Ecto neural progenitor cell (in vitro differentiated cells): ENCODE data around the gene ST3GAL3.
A peak's percentile ranks its signal among the peaks of the same experiment; 100 is the strongest.

Source experiments
- DNase-seq: peaks from one replicate; pipeline ENCODE4 v3.0.0-alpha.2; 2018; ENCODE audit warnings: low spot score

ST3GAL3 gene

GRCh38 chr1:43965316-43965715 is 258.0 kb downstream of the ST3GAL3 start:
- DNase-seq = no peak

DNA sequence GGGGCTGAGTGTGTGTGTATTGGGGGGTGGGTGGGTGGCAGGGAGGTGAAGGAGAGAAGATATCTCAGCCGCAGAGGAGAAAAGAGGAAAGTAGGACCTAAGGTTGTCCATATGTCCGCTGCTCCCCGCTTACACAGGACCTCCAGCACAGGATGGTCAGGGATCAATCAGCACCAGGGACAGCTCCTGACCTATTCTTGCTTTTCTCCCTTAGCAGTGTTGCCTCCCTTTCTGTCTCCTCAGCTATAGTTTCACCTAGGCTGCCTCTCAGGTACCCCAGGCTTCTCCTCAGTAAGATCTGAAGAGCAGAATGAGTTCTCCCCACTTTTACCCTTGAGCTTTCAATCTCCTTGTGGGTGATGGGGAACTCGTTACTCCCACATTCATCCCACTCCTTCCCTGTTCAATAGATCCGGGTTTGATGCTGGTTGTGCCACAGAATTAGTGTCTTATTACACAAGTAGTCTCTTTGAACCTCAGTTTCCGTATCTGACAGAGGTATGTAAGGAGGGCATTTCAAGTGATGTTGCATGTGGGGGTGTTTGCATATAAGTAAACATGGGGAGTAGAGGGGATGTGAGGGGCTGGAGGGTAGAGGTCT is 261.1 kb downstream of the ST3GAL3 start:
- no peak for DNase-seq

GRCh38 chr1:43969416-43969745 is 262.0 kb downstream of the ST3GAL3 start:
- DNase-seq = no peak

DNA sequence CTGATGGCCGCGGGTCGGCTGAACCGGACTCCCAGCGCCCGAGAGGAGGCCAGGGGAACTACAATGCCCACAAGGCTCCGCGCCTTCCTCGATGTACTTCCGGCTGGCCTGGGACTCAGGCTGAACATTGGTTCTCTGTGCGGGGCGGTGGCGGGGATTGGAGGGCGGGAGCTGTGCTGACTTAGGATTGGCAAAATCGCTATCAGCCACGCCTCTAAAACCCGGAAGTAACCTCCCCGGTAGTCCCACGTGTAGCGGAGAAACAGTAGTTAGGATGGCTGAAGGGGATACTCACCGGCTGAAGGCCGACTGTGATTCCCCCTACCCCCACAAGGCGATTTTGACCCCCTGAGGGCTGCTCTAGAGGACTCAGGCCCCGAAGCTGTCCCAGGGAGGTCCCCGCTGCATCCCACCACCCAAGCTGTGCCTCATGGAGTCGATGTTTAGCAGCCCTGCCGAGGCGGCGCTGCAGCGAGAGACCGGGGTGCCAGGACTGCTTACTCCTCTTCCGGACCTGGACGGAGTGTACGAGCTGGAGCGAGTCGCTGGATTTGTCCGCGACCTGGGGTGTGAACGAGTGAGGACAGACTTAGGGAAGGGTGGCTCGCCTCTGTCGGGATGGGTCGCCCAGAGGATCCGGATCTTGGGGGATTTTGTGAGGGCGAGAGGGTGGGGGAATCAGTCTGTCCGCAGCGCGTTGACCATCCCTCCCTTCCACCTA is 262.6 kb downstream of the ST3GAL3 start, which contains the start of gene DPH2:
DPH2 (plus strand) TSS at position 265 of the 721 bp plus-strand sequence; CDS start at position 431, 166 bp downstream.
- DNase-seq = peak; percentile 96

GRCh38 chr1:43970502-43970901 is 263.2 kb downstream of the ST3GAL3 start:
- DNase-seq = no peak

DNA sequence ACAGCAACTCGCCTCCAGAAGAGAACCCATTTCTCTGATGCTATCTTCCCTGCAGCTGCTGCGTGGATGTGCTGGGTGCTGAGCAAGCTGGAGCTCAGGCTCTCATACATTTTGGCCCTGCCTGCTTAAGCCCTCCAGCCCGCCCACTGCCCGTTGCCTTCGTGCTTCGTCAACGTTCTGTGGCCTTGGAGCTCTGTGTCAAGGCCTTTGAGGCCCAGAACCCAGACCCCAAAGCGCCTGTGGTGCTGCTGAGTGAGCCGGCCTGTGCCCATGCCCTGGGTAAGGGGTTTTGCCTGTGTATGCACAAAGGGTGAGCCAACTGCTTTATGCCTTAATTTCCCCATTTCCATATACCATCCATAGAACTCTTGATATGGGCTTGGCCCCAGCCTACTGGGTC is 263.6 kb downstream of the ST3GAL3 start:
- DNase-seq = no peak

DNA sequence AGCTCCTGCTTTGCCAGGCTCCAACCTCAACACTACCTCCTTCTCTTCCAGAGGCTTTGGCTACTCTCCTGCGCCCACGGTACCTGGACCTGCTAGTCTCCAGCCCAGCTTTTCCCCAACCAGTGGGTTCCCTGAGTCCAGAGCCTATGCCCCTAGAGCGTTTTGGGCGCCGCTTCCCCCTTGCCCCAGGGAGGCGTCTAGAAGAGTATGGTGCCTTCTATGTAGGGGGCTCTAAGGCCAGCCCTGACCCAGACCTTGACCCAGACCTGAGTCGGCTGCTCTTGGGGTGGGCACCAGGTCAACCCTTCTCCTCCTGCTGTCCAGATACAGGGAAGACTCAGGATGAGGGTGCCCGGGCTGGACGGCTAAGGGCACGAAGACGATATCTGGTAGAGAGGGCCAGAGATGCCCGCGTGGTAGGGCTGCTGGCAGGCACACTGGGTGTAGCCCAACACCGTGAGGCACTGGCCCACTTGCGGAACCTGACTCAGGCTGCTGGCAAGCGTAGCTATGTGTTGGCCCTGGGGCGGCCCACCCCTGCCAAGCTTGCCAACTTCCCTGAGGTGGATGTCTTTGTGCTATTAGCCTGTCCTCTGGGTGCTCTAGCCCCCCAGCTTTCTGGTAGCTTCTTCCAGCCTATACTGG is 264.1 kb downstream of the ST3GAL3 start:
- DNase-seq = no peak

DNA sequence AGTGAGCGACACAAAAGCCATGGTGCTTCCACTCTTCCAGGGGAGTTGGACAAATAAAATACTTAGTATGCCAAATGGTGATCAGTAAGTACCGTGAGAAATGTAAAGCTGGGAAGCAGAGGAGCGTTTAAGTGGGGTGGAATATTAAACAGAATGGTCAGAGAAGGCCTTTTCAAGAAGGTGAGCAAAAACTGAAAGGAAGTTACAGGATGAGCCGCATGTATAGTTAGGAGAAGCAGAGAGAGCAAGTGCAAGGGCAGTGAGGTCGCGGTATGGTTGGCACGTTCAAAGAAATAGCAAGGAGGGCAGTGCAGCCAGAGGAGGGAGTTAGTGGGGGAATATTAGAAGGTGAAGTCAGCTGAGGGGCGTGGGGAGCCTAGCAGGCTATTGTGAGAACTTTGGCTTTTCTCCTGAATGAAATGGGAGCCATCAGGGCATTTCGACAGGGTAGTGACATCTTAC is 266.7 kb downstream of the ST3GAL3 start:
- no peak for DNase-seq

DNA sequence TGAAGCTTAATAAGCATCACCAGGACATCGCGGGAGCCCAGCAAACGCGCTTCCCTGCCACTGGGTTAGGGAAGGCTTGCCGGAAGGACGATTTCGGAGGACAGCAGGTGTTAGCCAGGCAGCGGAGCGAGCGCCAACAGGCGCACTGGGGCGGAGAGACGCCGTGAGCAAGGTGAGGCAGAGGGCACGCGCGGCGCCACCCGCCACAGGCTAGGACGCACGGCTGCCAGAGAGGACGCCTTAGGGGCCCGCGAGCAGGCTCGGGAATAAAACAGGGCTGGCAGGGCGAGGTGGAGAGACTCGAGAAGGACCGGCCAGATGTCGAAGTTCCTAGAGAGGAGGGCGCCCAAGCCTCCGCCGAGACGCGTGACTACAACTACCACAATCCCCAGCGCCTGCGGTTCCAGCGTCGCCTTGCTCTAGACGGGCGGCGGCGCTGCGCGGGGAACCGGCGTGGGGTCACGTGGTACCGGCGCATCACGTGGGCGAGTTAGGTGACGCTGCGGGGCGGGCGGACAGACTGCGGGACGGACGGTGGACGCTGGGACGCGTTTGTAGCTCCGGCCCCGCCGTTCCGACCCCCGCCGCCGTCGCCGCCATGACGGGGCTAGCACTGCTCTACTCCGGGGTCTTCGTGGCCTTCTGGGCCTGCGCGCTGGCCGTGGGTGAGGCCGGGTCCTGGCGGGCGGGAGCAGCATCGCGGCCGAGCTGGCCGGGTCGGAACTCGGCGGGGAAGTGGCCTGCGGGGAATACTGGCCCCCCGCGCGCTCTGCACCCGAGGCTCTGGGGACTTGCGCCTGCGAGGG is 267.3 kb downstream of the ST3GAL3 start, which contains the start of gene ATP6V0B:
ATP6V0B (plus strand) TSS at position 518 of the 806 bp plus-strand sequence; CDS start at position 599, 81 bp downstream.
- peak; percentile 97 for DNase-seq

DNA sequence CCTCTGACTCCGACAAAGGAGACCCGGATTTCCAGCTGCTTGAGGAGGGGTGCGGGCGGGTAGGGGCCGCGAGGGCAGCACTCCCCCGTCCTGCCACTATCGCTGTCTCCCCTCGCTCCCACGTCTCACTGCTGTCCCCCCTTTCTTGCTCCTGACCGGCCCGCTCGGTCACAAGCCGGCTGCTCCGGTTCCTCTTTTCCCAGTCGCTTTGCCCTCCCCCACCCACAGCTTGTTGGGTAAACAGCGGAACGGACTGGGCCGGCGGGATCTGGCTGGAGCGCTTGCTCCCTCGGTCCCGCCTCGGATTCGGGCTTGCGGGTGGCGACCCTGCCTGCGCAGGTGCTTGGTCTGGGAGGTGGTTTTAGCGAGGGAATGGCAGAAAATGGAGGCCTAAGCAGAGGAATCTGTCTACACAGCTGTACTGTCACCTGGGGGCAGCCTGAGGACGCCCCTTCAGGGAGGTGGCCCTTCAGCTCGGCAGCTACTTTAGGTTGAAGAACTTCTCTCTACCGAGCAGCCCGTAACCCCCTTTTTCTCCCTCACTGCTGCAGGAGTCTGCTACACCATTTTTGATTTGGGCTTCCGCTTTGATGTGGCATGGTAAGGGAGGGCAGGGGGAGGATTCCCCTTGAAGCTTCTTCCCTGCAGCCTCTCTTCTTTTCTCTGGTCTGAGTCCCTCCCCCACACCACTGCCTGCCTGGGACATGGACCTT is 268.1 kb downstream of the ST3GAL3 start:
- no peak for DNase-seq

- no peak for DNase-seq
Measured at GRCh38 chr1:43976045-43976444, 268.7 kb downstream of the ST3GAL3 start.

- DNase-seq = no peak
Measured at GRCh38 chr1:43976890-43977289, 269.6 kb downstream of the ST3GAL3 start.

DNA sequence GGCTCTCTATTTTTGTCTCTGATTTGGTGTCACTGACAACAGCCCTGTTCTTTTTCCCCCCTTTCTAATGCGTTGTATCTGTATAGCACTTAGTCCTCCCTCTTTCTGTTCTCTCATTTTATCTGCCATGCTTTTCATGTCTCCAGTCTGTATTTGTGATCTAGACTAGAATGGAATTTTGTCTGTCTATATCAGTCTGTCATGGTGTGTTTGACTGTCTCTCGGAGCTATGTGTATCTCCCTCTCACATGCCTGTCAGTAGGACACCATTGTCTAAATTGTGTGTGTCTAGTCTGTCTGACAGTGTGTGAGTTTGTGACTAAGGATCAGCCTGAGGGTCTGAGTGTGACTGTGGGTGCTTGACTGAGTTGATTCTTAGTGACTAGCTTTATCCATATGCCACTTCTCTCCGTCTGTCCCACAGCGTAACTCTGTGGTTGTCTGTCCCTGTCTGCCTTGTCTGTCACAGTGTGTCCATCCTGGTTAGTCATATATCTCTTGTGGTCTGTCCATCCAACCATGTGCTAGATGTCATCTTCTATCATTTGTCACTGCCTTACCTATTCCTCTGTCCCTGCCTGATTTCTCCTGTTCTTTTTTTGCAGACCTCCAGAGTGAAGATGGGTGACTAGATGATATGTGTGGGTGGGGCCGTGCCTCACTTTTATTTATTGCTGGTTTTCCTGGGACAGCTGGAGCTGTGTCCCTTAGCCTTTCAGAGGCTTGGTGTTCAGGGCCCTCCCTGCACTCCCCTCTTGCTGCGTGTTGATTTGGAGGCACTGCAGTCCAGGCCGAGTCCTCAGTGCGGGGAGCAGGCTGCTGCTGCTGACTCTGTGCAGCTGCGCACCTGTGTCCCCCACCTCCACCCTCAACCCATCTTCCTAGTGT is 270.3 kb downstream of the ST3GAL3 start:
- DNase-seq = no peak

- DNase-seq = no peak
Measured at GRCh38 chr1:43978264-43978550, 270.9 kb downstream of the ST3GAL3 start.

GRCh38 chr1:43978551-43979260 is 271.4 kb downstream of the ST3GAL3 start, which contains the start of gene B4GALT2:
Gene B4GALT2 (plus strand): TSS chr1:43979210. CDS start chr1:43981161, 1,951 bp downstream.
- peak; percentile 63 for DNase-seq

DNA sequence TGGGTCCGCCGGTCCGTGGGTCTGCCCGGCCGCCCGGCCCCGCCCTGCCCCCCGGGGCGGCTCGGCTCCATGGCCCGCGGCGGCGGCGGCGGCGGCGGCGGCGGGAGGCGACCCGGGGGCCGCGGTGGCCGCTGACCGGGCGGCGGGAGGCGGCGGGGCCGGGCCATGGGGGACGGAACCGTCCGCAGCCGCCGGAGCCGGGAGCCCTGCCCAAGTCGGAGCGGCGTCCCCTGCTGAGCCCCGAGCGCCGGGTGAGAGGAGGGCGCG is 271.9 kb downstream of the ST3GAL3 start:
- no peak for DNase-seq

- peak; percentile 71 for DNase-seq
Measured at GRCh38 chr1:43979528-43980254, 272.4 kb downstream of the ST3GAL3 start.

DNA sequence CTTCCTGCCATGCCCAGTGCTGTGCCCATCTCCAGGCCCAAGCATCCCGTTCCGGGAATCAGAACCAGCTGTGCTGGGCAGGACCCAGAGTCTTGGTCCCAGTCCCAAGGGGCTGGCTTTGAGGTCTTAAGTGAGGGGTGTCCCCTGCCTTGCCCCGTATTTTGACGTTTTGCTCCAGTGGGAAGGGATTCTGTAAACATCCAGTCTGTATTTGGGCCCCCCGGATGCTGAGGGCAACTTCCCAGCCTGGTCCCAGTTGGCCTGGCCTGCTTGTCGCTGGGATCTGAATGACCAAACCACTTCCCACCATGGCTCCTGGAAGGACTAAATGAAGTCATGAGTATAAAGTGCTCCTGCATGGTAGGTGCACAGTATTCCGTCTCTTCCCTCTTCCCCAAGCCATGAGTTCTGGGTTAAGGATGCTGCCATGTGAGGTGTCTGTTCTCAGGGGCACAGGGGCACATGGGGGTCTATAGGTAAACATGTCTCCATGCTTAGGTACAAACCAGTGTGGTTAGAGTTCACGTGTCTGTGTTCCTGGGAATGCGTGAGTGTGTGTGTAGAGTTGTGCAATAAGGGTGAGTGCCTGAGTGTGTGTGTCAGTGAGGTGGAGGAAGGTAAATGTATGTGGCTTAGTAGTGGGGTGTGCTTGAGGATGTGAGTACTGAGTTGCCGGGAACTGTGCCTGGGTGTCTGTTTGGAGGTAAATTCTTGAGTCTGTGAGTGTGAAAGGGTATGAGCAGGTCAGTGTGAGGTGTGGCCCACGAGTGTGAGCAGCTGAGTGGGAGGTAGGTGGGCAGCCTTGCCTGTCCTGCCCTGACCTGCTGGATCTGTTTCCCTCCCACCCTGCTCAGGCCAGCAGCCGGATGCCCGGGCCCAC is 273.2 kb downstream of the ST3GAL3 start:
- no peak for DNase-seq
